Fibroblast of lung (primary cell): ENCODE data around the gene CCL11. TPM values are rescaled to one million over a fixed set of nuclear protein-coding genes. Genes with fewer than 3 reads are reported as not detected.

Experiments used
- DNase-seq, 2 donors: peaks; one replicate each; pipeline versions ENCODE4 v3.0.0 to v3.0.0-alpha.2; 2010; ENCODE audit warnings: low read depth in 2 of 2
- H2AFZ ChIP-seq: 2 replicates; pipeline ENCODE4 v1.5.1; 2012; ENCODE audit warnings: low read length, control low read depth, inconsistent platforms
- H3K27ac ChIP-seq: 2 replicates; pipeline ENCODE4 v1.5.1; 2011; ENCODE audit warnings: low read length, control low read depth; ENCODE audit not compliant: insufficient read depth
- H3K27me3 ChIP-seq: 2 replicates; pipeline ENCODE4 v1.5.1; 2011; ENCODE audit warnings: mild to moderate bottlenecking, low read length; ENCODE audit not compliant: control insufficient read depth, insufficient read depth
- H3K36me3 ChIP-seq: 2 replicates; pipeline ENCODE4 v1.5.1; 2011; ENCODE audit warnings: low read length; ENCODE audit not compliant: control insufficient read depth, insufficient read depth
- H3K4me1 ChIP-seq: 2 replicates; pipeline ENCODE4 v1.5.1; 2011; ENCODE audit warnings: low read length; ENCODE audit not compliant: control insufficient read depth, insufficient read depth; ENCODE audit errors: extremely low read depth
- H3K4me2 ChIP-seq: 2 replicates; pipeline ENCODE4 v1.5.1; 2011; ENCODE audit warnings: low read length, control low read depth; ENCODE audit not compliant: insufficient read depth; ENCODE audit errors: extremely low read depth
- H3K4me3 ChIP-seq, 4 experiments: fragments of 200-600 bp in 1 of 4; sonication (generic) in 1 of 4; replicated peaks in 1 of 4; 2 replicates each; pipeline ENCODE4 v1.5.1; 2011 to 2016; ENCODE audit warnings: low read length in 4 of 4, low read depth in 3 of 4, mild to moderate bottlenecking in 3 of 4, control low read depth in 2 of 4, inconsistent platforms in 1 of 4, mixed read lengths in 1 of 4; ENCODE audit not compliant: insufficient read depth in 1 of 4; ENCODE audit errors: control extremely low read depth in 1 of 4
- H3K79me2 ChIP-seq: 2 replicates; pipeline ENCODE4 v1.5.1; 2012; ENCODE audit warnings: mild to moderate bottlenecking, low read length, inconsistent platforms; ENCODE audit not compliant: control insufficient read depth, insufficient read depth
- H3K9ac ChIP-seq: 2 replicates; pipeline ENCODE4 v1.5.1; 2011; ENCODE audit warnings: mild to moderate bottlenecking, low read length, control low read depth; ENCODE audit not compliant: insufficient read depth
- H3K9me3 ChIP-seq: 2 replicates; pipeline ENCODE4 v1.5.1; 2012; ENCODE audit warnings: low read depth, low read length; ENCODE audit not compliant: control insufficient read depth, insufficient read depth
- H4K20me1 ChIP-seq: 2 replicates; pipeline ENCODE4 v1.5.1; 2011; ENCODE audit warnings: low read length; ENCODE audit not compliant: control insufficient read depth, insufficient read depth; ENCODE audit errors: extremely low read depth
- EZH2 ChIP-seq: IDR thresholded peaks from 2 replicates; pipeline ENCODE4 v1.5.1; 2012; ENCODE audit warnings: low read length, control low read depth, mild to moderate bottlenecking; ENCODE audit errors: missing control alignments
- polyA plus RNA-seq, 2 donors: library from polyadenylated mRNA; depleted of rRNA in 1 of 2; stranded (reverse) in 1 of 2; unstranded in 1 of 2; fragments of >200 nt; gene quantifications; 2 replicates each; pipeline ENCODE4 v1.2.1, GENCODE V29; 2011 to 2012; ENCODE audit warnings: missing spikeins in 1 of 2
- total RNA-seq: library from RNA; depleted of rRNA; stranded (reverse); fragments of >200 nt; gene quantifications from 2 replicates; pipeline ENCODE4 v1.2.1, GENCODE V29; 2014
- TF ChIP-seq, protein P1 (sequence below), 2 donors: IDR thresholded peaks in 1 of 2; conservative IDR thresholded peaks in 1 of 2; 1 replicate in 1 of 2; 2 replicates in 1 of 2; pipeline ENCODE4 v1.5.1; 2011 to 2012; ENCODE audit warnings: low read length in 2 of 2, control low read depth in 1 of 2, inconsistent platforms in 1 of 2, low read depth in 1 of 2, mild to moderate bottlenecking in 1 of 2

The CCL11 gene
- total and polyA plus RNA-seq, 2 donors (not counting 1 experiment from before 2014, with no cell fraction given) = 0.91 TPM; not detected in 1

DNA sequence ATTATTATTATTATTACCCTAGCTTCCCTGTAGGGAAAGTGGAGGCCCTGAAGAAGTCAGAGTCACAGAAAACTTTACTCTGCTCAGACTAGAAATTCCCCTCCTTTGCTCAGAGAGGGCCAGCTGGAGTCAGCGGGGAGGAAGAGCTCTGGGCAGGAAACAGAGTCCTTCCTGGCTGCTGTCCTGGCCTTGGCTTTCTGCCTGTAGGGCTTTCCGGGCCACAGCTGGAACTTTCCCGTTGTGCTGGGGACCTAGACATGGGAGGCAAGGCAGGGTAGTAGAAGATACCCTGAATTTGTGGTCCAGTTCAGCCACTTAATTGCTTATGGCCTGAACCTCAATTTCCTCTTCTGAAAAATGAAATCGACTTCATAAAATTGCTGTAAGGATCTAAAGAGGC, 44.5 kb upstream of the CCL11 start:
- DNase-seq = peak in 1 of 2 donors; percentile 49
- H3K27ac ChIP-seq = no peak overlapping the region

DNA sequence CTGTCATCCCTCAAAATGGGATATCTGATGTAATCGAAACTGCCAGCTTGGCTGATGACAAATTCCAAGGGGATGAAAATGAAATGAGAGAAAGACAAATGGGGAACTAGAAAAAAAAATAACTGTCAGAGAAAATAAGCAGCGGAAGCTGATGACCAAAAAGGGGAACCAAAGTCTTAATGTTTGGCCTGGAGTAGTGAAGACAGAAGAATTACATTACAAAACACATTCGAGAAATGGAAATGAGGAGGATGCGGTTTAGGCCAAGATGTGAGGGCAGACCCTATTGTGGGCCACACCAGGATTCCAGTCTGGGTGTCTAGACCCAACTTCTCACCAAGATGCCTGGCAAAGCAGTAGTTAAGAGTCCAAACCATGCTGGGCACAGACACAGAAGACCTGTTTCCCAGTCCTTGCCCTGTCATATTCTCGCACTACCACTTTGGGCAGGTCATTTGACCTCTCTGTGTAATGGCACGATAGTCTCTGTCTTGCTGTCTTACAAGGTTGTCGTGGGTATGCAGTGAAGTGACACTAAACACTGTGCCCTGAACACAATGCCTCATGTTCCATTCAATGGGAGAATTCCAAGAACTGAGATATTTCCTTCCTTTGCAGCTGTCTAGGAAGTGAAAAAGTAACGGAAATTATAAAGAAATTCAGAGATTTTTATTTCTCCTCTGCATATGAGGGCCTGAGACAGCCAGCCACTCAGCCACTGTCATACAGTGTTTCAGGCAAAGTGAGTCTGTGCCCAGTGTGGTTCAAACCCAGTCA, 42.8 kb upstream of the CCL11 start:
- no peaks in the 10 kb centered on the region for H4K20me1 ChIP-seq
- DNase-seq = no peak
- H3K79me2 ChIP-seq = no peaks in the 10 kb centered on the region
- H3K36me3 ChIP-seq = no peaks in the 10 kb centered on the region
- H3K9me3 ChIP-seq = no peaks in the 10 kb centered on the region
- TF ChIP-seq, protein P1, sequence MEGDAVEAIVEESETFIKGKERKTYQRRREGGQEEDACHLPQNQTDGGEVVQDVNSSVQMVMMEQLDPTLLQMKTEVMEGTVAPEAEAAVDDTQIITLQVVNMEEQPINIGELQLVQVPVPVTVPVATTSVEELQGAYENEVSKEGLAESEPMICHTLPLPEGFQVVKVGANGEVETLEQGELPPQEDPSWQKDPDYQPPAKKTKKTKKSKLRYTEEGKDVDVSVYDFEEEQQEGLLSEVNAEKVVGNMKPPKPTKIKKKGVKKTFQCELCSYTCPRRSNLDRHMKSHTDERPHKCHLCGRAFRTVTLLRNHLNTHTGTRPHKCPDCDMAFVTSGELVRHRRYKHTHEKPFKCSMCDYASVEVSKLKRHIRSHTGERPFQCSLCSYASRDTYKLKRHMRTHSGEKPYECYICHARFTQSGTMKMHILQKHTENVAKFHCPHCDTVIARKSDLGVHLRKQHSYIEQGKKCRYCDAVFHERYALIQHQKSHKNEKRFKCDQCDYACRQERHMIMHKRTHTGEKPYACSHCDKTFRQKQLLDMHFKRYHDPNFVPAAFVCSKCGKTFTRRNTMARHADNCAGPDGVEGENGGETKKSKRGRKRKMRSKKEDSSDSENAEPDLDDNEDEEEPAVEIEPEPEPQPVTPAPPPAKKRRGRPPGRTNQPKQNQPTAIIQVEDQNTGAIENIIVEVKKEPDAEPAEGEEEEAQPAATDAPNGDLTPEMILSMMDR (conservative IDR thresholded peaks at IDR 0.05 in 1 of 2, IDR thresholded peaks at IDR 0.05 in 1 of 2; ENCODE audit: low read depth in 1 of 2, low read length in 2 of 2) = no peak
- TF ChIP-seq EZH2 = no peak
- no peak overlapping the region for H2AFZ ChIP-seq
- no peak overlapping the region for H3K27ac ChIP-seq
- H3K27me3 ChIP-seq = no peaks in the 10 kb centered on the region
- no peak overlapping the region for H3K4me2 ChIP-seq
- no peak overlapping the region for H3K9ac ChIP-seq
- no peaks in the 10 kb centered on the region for H3K4me1 ChIP-seq
- H3K4me3 ChIP-seq = no peak overlapping the region

More for the DNA sequence above, 44.5 kb upstream of the CCL11 start:
- H3K9me3 ChIP-seq = no peaks in the 10 kb centered on the region
- no peaks in the 10 kb centered on the region for H4K20me1 ChIP-seq
- TF ChIP-seq, protein P1 (conservative IDR thresholded peaks at IDR 0.05 in 1 of 2, IDR thresholded peaks at IDR 0.05 in 1 of 2; ENCODE audit: low read depth in 1 of 2, low read length in 2 of 2) = no peak
- TF ChIP-seq EZH2 = no peak
- no peaks in the 10 kb centered on the region for H3K36me3 ChIP-seq
- no peaks in the 10 kb centered on the region for H3K79me2 ChIP-seq
- H3K4me3 ChIP-seq = no peak overlapping the region
- no peaks in the 10 kb centered on the region for H3K4me1 ChIP-seq
- no peak overlapping the region for H3K4me2 ChIP-seq
- no peak overlapping the region for H2AFZ ChIP-seq
- no peak overlapping the region for H3K9ac ChIP-seq
- no peaks in the 10 kb centered on the region for H3K27me3 ChIP-seq

DNA sequence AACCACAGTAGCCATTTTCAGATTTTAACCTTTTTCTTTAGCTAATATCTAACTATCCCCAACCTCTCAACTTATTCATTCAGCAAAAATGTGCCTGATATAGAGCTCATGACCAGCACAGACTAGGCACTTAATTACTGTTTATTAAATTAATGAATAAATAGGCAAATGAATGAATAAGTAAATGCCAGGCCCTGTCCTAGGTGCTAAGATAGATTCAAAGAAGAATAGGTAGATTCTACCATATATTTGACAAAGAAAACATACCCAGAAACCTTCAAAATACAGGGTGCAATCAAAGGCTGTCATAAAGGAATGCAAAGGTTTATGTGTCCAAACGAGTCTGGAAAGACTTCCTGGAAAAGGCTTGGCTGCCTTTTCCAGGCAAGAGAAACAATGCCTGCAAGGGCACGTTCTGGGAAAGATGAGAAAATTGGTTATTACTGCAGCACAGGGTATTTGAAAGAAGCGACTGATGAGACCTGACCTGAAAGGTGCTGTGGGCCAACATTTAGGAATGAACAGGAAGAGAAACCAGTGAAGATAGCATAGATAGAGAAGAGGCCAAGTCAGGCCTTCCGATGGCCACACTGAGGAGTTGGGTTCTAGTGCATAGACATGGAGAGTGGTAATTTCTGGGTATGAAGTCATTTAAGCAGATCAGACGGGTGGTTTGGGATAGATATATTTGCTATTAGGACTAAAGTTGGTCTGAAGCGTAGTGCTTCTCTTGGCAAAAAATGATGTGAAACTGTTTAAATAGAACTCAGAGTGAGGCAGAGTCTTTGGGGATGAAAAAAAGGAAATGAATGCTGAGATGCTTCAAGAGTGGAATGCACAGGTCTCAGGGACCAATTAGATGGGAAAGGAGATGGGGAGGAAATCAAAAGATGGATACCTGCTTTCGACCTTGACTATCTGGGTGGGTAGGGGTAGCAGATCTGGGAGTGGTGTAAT, 41.9 kb upstream of the CCL11 start:
- Histone ChIP-seq H3K4me2 (no peak overlapping the region), H4K20me1 (no peaks in the 10 kb centered on the region), H3K79me2 (no peaks in the 10 kb centered on the region), H3K27ac (no peak overlapping the region), H3K4me1 (peaks cover 2% of the 10 kb centered on the region), H3K27me3 (no peaks in the 10 kb centered on the region), H3K9me3 (no peaks in the 10 kb centered on the region), H3K36me3 (no peaks in the 10 kb centered on the region), H3K9ac (no peak overlapping the region), H3K4me3 (no peak overlapping the region), H2AFZ (no peak overlapping the region)
- DNase-seq = no peak
- TF ChIP-seq, protein P1 (conservative IDR thresholded peaks at IDR 0.05 in 1 of 2, IDR thresholded peaks at IDR 0.05 in 1 of 2; ENCODE audit: low read depth in 1 of 2, low read length in 2 of 2) = no peak
- TF ChIP-seq EZH2 = no peak
